NCI-H2029 treated with DMSO at 0.1 percent for 48 hours (cell line): ENCODE data around the gene ZNF121.
"Not testable (repeated sequence)": the region's sequence is repeated elsewhere in the genome, so short reads cannot be mapped to it uniquely, and the experiment has no call there.

Source experiments
- DNase-seq: peaks from one replicate; lab custom pipeline; 2025; lab: John Stamatoyannopoulos, UW

ZNF121 gene

GRCh38 chr19:9584073-9584833 lies at the start of gene ZNF121:
TSS of gene ZNF121 (minus strand) at chr19:9584504. CDS start at chr19:9568097, 16,407 bp downstream.
- peak; percentile 66 for DNase-seq

- DNase-seq = no peak
Measured at GRCh38 chr19:9627856-9628255, 43.6 kb upstream of the ZNF121 start.

GRCh38 chr19:9622531-9622930 lies 38.2 kb upstream of the ZNF121 start:
- DNase-seq = no peak

GRCh38 chr19:9621156-9622037 lies 37.1 kb upstream of the ZNF121 start, which contains the start of gene ZNF561:
TSS of gene ZNF561 (minus strand) at chr19:9621232. CDS start at chr19:9619456, 1,776 bp downstream.
- DNase-seq = peak; percentile 55

GRCh38 chr19:9620842-9621155 lies 36.5 kb upstream of the ZNF121 start:
- no peak for DNase-seq

GRCh38 chr19:9615844-9616243 lies 31.5 kb upstream of the ZNF121 start:
- no peak for DNase-seq

GRCh38 chr19:9610484-9611113 lies 26.3 kb upstream of the ZNF121 start:
- no peak for DNase-seq

- no peak for DNase-seq
Measured at GRCh38 chr19:9608912-9609311, 24.6 kb upstream of the ZNF121 start.

GRCh38 chr19:9597027-9597426 lies 12.7 kb upstream of the ZNF121 start:
- DNase-seq = no peak

GRCh38 chr19:9586764-9587163 lies 2.5 kb upstream of the ZNF121 start:
- DNase-seq = peak; percentile 44

GRCh38 chr19:9582081-9582725 lies 2.1 kb downstream of the ZNF121 start:
- DNase-seq = not testable (repeated sequence)

GRCh38 chr19:9580728-9581127 lies 3.6 kb downstream of the ZNF121 start:
- no peak for DNase-seq

GRCh38 chr19:9570255-9570654 lies 14.0 kb downstream of the ZNF121 start:
- DNase-seq = no peak

GRCh38 chr19:9566729-9567128 lies 17.6 kb downstream of the ZNF121 start:
- DNase-seq = no peak

- DNase-seq = no peak
Measured at GRCh38 chr19:9565900-9566705, 18.2 kb downstream of the ZNF121 start.

- DNase-seq = no peak
Measured at GRCh38 chr19:9552536-9553274, 31.6 kb downstream of the ZNF121 start.

GRCh38 chr19:9547870-9548269 lies 36.4 kb downstream of the ZNF121 start:
- DNase-seq = no peak

GRCh38 chr19:9541281-9541680 lies 43.0 kb downstream of the ZNF121 start:
- not testable (repeated sequence) for DNase-seq

- DNase-seq = not testable (repeated sequence)
Measured at GRCh38 chr19:9539921-9540320, 44.4 kb downstream of the ZNF121 start.

- not testable (repeated sequence) for DNase-seq
Measured at GRCh38 chr19:9539201-9539600, 45.1 kb downstream of the ZNF121 start.
